Activated CD4-positive, CD25-positive, alpha-beta regulatory T cell treated with anti-CD3 and anti-CD28 coated beads, Interleukin-2, amount 50 U/mL, for 24 hours (primary cell): Measurements from ENCODE around the gene CES4A.
"Not testable (repeated sequence)": the region's sequence is repeated elsewhere in the genome, so short reads cannot be mapped to it uniquely, and the experiment has no call there.

Experiments
- ATAC-seq, 2 donors: fragments of 150-1000 bp; cut with Tn5 transposase; one replicate each; pipeline ENCODE4 v1.10.0; 2021; ENCODE audit warnings: mild to moderate bottlenecking in 1 of 2, moderate library complexity in 1 of 2

CES4A gene

DNA sequence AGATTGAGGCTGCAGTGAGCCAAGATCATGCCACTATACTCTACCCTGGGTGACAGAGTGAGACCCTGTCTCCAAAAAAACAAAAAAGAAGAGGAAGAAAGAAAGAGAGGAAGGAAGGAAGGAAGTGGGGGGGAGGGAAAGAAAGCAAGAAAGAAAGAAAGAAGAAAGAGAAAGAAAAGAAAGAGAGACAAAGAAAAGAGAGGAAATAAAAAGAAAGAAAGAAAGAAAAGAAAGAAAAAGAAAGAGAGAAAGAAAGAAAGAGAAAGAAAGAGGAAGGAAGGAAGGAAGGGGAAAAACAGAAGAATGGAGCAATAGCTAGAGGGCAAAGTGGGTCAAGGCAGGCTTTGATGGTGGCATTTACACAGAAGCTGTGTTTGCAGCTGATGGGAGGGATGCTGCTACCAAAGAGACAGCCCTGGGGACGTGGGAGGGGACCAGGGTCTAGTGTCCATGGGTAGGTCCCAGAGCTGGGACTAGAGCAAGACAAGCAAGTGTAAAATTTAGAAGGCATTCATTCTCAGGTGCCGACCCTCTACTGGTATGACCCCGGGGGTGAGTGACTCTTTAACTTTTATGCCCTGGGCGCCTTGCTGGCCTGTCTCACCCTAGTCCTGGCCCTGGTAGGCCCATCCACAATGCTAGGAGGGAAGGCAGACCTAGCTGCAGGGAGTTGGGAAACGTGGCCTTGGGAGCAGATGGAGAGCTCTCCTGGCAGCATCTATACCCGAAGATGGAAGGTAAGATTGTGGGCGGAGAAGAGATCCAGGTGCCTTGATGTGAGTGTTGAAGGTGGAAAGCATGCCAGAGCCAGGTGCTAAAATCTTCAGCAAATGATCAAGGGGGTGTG is 29.3 kb upstream of the CES4A start:
- no peak for ATAC-seq

DNA sequence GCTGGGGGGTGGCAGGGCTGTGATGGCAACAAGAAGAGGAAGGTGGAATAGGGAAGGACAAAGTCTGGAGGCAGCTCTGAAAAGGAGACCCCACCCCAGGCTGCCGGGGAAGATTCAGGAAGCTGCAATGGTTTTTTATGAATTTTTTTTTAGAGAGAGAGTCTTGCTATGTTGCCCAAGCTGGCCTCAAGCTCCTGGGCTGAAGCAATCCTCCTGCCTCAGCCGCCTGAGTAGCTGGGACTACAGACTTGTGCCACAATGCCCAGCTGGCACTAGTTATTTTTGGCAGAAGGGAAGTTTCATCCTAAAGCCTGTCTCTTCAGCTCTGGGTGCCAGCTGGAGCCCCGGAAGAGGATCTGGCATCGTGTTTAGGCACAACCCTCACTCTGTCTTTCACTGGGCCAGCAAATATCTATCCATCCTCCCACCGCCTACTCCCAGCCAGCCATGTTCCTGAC is 28.7 kb upstream of the CES4A start:
- ATAC-seq = no peak

GRCh38 chr16:66960270-66960669 is 28.1 kb upstream of the CES4A start:
- ATAC-seq = no peak

GRCh38 chr16:66961065-66961744 is 27.2 kb upstream of the CES4A start, which contains the start of gene CES3:
Gene CES3, plus strand, starts transcription at chr16:66961266. Its CDS starts 42 bp downstream, at chr16:66961308.
- ATAC-seq = peak; percentile 82 to 93

DNA sequence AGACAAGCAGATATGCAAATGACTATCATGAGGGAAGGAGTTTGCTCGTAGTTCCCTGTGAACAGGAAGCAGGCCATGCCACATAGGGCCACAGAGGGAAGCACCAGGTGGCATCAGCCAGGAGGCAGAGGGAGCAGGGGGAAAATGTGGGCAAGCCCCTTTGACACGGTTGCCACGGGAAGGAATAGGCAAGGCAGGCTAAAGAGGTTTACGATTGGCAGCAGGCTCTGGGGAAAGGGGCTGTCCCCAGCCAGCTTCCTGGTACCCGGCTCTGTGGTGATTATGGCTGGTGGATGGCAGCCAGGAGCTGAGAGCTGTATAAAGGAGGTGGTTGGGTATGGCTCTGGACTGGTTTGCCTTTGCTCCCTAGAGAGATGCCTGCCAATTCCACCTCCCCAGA is 26.5 kb upstream of the CES4A start:
- ATAC-seq = no peak

DNA sequence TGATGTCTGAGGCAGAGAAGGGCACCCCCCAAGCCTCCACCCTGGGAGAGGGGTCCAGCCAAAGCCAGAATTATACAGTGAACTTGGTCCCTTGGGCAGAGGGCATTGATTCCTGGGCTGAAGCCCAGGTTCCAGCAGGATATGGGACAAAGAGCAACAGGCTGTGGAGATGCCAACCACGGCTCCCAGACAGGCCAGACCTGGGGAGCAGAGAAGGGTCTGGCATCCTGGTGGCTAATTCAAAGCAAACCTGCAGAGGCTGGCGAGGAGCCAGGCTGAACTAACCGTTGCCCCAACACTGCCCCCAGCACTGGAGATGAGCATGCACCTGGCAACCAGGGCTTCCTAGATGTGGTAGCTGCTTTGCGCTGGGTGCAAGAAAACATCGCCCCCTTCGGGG is 24.3 kb upstream of the CES4A start:
- ATAC-seq = no peak

- no peak for ATAC-seq
These were observed 19.5 kb upstream of the CES4A start for GRCh38 chr16:66968847-66969246.

- peak; percentile 58 to 66 for ATAC-seq
These were observed 17.3 kb upstream of the CES4A start for GRCh38 chr16:66970775-66971720.

DNA sequence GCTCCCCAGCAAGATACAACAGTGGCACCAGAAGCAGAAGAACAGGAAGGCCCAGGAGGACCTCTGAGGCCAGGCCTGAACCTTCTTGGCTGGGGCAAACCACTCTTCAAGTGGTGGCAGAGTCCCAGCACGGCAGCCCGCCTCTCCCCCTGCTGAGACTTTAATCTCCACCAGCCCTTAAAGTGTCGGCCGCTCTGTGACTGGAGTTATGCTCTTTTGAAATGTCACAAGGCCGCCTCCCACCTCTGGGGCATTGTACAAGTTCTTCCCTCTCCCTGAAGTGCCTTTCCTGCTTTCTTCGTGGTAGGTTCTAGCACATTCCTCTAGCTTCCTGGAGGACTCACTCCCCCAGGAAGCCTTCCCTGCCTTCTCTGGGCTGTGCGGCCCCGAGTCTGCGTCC is 15.4 kb upstream of the CES4A start:
- ATAC-seq = no peak

DNA sequence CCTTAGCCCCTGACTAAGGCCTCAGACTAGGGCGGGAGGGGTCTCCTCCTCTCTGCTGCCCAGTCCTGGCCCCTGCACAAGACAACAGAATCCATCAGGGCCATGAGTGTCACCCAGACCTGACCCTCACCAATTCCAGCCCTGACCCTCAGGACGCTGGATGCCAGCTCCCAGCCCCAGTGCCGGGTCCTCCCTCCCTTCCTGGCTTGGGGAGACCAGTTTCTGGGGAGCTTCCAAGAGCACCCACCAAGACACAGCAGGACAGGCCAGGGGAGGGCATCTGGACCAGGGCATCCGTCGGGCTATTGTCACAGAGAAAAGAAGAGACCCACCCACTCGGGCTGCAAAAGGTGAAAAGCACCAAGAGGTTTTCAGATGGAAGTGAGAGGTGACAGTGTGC is 14.7 kb upstream of the CES4A start:
- ATAC-seq = no peak

GRCh38 chr16:66974156-66974931 is 14.0 kb upstream of the CES4A start:
- ATAC-seq = not testable (repeated sequence)

DNA sequence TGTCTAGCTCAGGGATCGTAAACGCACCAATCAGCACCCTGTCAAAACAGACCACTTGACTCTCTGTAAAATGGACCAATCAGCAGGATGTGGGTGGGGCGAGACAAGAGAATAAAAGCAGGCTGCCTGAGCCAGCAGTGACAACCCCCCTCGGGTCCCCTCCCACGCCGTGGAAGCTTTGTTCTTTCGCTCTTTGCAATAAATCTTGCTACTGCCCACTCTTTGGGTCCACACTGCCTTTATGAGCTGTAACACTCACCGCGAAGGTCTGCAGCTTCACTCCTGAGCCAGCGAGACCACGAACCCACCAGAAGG is 13.5 kb upstream of the CES4A start:
- ATAC-seq = not testable (repeated sequence)

GRCh38 chr16:66975302-66975893 is 13.0 kb upstream of the CES4A start:
- no peak for ATAC-seq

DNA sequence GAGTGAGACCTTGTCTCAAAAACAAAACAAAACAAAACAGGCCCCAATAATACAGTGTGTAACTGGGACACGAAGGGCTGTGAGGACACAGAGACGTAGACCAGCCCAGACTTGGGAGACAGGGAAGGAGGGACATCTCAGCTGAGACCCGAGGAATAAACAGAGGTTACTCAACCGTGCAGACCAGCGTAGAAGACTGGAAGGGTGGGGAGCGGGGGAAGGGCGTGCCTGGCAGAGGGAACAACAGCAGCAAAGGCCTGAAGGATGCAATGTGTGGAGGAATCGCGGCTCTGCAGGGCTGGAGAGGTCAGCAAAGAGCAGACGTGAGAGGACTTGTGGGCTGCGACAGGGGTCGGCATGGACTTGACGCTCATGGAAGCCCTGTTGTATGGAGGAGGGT is 11.6 kb upstream of the CES4A start:
- ATAC-seq = no peak

- ATAC-seq = peak; percentile 98 to 99
These were observed 10.9 kb upstream of the CES4A start for GRCh38 chr16:66977341-66978113.

- ATAC-seq = no peak
These were observed 9.2 kb upstream of the CES4A start for GRCh38 chr16:66979011-66979717.

DNA sequence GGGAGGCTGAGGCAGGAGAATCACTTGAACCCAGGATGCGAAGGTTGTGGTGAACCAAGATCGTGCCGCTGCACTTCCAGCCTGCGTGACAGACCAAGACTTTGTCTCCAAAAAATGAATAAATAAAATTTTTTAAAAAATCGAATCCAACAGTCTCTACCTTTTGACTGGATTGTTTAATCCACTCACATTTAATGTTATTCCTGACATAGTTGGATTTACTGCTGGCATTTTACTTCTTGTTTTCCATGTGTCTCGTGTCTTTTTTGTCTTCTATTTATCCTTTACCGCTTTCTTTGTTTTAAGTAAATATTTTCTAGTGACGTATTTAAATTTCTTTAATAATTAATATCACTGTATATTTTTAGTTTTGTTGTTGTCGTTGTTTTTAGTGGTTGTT is 5.4 kb upstream of the CES4A start:
- no peak for ATAC-seq

DNA sequence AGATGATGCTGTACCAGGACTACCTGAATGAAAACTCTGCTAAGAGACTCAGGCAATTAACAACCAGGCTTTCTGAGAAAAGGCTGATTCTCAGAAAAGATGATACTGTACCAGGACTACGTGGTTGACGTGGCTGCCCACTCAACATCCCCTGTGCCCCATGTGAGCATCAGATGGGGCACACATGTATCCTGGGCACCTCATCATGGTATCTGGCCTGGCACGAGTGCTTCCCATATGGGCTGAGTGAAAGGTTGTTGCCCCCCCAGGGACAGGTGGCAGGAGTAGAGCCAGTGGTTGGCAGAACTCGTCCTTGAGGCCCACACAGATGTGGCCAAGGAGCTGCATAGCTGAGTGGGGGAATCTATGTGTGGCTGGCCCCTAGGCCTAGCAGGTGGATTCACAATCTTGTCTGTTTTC is 3.5 kb upstream of the CES4A start:
- ATAC-seq = peak; percentile 94

DNA sequence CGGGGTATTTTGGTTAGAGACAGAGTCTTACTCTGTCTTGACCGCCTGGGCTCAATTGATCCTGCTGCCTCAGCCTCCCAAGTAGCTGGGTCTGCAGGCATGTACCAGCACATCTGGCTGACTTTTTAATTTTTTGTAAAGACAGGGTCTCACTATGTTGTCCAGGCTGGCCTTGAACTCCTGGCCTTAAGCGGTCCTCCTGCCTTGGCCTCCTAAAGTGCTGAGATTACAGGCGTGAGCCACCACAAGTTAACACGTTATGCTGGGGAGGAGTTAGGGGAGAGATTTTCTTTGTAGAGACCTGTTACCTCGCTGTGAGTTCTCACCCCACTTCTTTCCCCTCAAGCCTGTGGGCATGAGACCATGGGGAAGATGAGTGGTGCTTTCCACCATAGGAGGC is 1.8 kb upstream of the CES4A start:
- no peak for ATAC-seq

GRCh38 chr16:66991545-66992077 is 3.2 kb downstream of the CES4A start:
- no peak for ATAC-seq
